Measurements from ENCODE around the gene HRK. TPM values are rescaled to one million over a fixed set of nuclear protein-coding genes. Genes with fewer than 3 reads are reported as not detected.

HRK gene
- total and polyA plus RNA-seq, 9 of the 15 experiments (the other 6 are each of a cell fraction or from before 2014, with no cell fraction given): 0.01 to 0.05 (median 0.04) TPM; not detected in 6

DNA sequence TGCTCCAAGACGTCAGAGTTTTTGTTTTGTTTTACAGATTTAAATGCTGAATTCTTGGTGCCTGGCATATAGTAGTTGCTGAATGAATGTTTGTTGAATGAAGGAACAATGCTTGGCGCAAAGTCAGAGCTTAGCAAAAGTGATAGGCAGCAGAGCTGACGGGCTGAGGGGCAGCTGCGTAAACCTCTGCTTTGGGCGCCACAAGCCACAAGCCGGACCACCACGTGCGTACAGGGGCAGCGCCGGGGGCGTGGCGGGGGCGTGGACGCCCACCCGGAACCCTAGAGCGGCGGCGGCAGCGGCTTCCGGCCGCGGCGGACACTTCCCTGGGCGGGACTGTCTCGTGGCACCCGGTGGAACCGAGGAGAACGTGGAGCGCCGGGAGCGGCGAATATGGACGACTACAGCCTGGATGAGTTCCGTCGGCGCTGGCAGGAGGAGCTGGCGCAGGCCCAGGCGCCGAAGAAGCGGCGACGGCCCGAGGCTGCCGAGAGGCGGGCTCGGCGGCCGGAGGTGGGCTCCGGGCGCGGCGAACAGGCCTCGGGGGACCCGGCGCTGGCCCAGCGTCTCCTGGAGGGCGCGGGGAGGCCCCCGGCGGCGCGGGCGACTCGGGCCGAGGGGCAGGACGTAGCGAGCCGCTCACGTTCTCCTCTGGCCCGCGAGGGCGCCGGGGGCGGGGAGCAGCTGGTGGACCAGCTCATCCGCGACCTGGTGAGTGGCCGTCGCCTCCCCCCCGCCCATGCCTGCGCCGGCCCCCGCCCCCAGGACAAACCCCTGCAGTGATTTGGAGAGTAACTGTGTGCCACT lies 29.6 kb upstream of the HRK start, which contains the start of gene FBXW8 (continued):
- TF ChIP-seq, protein P1, sequence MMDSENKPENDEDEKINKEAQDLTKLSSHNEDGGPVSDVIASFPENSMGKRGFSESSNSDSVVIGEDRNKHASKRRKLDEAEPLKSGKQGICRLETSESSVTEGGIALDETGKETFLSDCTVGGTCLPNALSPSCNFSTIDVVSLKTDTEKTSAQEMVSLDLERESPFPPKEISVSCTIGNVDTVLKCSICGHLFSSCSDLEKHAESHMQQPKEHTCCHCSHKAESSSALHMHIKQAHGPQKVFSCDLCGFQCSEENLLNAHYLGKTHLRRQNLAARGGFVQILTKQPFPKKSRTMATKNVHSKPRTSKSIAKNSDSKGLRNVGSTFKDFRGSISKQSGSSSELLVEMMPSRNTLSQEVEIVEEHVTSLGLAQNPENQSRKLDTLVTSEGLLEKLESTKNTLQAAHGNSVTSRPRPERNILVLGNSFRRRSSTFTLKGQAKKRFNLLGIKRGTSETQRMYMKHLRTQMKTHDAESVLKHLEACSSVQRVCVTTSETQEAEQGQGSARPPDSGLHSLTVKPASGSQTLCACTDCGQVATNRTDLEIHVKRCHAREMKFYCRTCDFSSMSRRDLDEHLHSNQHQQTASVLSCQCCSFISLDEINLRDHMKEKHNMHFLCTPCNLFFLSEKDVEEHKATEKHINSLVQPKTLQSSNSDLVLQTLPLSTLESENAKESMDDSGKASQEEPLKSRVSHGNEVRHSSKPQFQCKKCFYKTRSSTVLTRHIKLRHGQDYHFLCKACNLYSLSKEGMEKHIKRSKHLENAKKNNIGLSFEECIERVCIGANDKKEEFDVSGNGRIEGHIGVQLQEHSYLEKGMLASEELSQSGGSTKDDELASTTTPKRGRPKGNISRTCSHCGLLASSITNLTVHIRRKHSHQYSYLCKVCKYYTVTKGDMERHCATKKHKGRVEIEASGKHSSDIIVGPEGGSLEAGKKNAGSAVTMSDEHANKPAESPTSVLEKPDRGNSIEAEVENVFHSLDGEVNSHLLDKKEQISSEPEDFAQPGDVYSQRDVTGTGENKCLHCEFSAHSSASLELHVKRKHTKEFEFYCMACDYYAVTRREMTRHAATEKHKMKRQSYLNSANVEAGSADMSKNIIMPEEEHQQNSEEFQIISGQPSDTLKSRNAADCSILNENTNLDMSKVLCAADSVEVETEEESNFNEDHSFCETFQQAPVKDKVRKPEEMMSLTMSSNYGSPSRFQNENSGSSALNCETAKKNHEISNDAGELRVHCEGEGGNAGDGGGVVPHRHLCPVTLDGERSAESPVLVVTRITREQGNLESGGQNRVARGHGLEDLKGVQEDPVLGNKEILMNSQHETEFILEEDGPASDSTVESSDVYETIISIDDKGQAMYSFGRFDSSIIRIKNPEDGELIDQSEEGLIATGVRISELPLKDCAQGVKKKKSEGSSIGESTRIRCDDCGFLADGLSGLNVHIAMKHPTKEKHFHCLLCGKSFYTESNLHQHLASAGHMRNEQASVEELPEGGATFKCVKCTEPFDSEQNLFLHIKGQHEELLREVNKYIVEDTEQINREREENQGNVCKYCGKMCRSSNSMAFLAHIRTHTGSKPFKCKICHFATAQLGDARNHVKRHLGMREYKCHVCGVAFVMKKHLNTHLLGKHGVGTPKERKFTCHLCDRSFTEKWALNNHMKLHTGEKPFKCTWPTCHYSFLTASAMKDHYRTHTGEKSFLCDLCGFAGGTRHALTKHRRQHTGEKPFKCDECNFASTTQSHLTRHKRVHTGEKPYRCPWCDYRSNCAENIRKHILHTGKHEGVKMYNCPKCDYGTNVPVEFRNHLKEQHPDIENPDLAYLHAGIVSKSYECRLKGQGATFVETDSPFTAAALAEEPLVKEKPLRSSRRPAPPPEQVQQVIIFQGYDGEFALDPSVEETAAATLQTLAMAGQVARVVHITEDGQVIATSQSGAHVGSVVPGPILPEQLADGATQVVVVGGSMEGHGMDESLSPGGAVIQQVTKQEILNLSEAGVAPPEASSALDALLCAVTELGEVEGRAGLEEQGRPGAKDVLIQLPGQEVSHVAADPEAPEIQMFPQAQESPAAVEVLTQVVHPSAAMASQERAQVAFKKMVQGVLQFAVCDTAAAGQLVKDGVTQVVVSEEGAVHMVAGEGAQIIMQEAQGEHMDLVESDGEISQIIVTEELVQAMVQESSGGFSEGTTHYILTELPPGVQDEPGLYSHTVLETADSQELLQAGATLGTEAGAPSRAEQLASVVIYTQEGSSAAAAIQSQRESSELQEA (IDR thresholded peaks at IDR 0.05; ENCODE audit: low read depth): no peak
- TF ChIP-seq, protein P2, sequence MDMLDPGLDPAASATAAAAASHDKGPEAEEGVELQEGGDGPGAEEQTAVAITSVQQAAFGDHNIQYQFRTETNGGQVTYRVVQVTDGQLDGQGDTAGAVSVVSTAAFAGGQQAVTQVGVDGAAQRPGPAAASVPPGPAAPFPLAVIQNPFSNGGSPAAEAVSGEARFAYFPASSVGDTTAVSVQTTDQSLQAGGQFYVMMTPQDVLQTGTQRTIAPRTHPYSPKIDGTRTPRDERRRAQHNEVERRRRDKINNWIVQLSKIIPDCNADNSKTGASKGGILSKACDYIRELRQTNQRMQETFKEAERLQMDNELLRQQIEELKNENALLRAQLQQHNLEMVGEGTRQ (CRISPR knock-in tag; IDR thresholded peaks at IDR 0.05): peak; percentile 50
- TF ChIP-seq GATAD2B (IDR thresholded peaks at IDR 0.05; ENCODE audit: borderline replicate concordance): peak; percentile 73
- 0 out of 2 replicates have a peak, but pooled peaks have one; percentile 40 for TF ChIP-seq GATAD2A (IDR thresholded peaks at IDR 0.05)
- TF ChIP-seq, protein P3, sequence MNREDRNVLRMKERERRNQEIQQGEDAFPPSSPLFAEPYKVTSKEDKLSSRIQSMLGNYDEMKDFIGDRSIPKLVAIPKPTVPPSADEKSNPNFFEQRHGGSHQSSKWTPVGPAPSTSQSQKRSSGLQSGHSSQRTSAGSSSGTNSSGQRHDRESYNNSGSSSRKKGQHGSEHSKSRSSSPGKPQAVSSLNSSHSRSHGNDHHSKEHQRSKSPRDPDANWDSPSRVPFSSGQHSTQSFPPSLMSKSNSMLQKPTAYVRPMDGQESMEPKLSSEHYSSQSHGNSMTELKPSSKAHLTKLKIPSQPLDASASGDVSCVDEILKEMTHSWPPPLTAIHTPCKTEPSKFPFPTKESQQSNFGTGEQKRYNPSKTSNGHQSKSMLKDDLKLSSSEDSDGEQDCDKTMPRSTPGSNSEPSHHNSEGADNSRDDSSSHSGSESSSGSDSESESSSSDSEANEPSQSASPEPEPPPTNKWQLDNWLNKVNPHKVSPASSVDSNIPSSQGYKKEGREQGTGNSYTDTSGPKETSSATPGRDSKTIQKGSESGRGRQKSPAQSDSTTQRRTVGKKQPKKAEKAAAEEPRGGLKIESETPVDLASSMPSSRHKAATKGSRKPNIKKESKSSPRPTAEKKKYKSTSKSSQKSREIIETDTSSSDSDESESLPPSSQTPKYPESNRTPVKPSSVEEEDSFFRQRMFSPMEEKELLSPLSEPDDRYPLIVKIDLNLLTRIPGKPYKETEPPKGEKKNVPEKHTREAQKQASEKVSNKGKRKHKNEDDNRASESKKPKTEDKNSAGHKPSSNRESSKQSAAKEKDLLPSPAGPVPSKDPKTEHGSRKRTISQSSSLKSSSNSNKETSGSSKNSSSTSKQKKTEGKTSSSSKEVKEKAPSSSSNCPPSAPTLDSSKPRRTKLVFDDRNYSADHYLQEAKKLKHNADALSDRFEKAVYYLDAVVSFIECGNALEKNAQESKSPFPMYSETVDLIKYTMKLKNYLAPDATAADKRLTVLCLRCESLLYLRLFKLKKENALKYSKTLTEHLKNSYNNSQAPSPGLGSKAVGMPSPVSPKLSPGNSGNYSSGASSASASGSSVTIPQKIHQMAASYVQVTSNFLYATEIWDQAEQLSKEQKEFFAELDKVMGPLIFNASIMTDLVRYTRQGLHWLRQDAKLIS (CRISPR knock-in tag; IDR thresholded peaks at IDR 0.05): peak; percentile 78; the same call in 1 of the 2 replicates
- TF ChIP-seq NONO (IDR thresholded peaks at IDR 0.05; ENCODE audit: low read depth in 2 of 2, low read length in 1 of 2): no peak
- 0 out of 2 replicates have a peak, but pooled peaks have one; percentile 19 for TF ChIP-seq TCF3 (CRISPR knock-in tag; IDR thresholded peaks at IDR 0.05)
- peak; percentile 72; the same call in 1 of the 2 replicates for TF ChIP-seq KLF1 (tag; IDR thresholded peaks at IDR 0.05)
- TF ChIP-seq, protein P4, sequence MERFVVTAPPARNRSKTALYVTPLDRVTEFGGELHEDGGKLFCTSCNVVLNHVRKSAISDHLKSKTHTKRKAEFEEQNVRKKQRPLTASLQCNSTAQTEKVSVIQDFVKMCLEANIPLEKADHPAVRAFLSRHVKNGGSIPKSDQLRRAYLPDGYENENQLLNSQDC (CRISPR knock-in tag; IDR thresholded peaks at IDR 0.05): peak; percentile 3; the same call in 1 of the 2 replicates
- TF ChIP-seq, protein P5, sequence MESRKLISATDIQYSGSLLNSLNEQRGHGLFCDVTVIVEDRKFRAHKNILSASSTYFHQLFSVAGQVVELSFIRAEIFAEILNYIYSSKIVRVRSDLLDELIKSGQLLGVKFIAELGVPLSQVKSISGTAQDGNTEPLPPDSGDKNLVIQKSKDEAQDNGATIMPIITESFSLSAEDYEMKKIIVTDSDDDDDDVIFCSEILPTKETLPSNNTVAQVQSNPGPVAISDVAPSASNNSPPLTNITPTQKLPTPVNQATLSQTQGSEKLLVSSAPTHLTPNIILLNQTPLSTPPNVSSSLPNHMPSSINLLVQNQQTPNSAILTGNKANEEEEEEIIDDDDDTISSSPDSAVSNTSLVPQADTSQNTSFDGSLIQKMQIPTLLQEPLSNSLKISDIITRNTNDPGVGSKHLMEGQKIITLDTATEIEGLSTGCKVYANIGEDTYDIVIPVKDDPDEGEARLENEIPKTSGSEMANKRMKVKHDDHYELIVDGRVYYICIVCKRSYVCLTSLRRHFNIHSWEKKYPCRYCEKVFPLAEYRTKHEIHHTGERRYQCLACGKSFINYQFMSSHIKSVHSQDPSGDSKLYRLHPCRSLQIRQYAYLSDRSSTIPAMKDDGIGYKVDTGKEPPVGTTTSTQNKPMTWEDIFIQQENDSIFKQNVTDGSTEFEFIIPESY (CRISPR knock-in tag; IDR thresholded peaks at IDR 0.05): peak; percentile 34; the same call in 1 of the 2 replicates
